ENCODE results near the gene QRICH1. TPM values are rescaled to one million over a fixed set of nuclear protein-coding genes. Genes with fewer than 3 reads are reported as not detected.
A peak's percentile ranks its signal among the peaks of the same experiment; 100 is the strongest.

QRICH1 gene
- total RNA-seq, 2 experiments from 2014 or later: 210 to 255 TPM

DNA sequence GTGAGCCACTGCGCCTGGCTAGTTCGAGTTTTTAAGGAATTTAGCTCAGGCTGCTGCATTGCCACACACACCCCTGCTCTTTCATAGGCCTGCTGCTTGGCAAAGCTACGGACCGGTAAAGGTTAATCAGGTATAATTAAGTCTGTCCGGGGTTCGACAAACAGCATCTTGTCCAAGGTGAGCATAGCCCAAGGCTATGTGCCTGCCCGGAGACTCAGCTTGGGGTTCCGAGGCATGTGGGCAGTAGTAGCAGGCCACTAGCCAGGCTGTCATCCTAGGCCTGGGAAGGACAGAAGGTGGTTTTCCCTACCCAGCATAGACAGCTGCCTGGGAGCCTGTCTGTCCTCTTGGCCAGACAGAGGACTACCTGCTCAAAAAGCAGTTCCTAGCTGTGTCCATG is 97.2 kb downstream of the QRICH1 start:
- Histone ChIP-seq H3K36me3 (ENCODE audit: insufficient read depth, low read length) (peaks cover 11% of the 10 kb centered on the region), H3K4me1 (ENCODE audit: insufficient read depth, low read length) (peaks cover 15% of the 10 kb centered on the region), H3K9me3 (ENCODE audit: control insufficient read depth in 1 of 2, insufficient read depth in 1 of 2, low read length in 2 of 2) (no peaks in the 10 kb centered on the region), H3K27me3 (ENCODE audit: control insufficient read depth in 1 of 2, insufficient read depth in 2 of 2, low read length in 2 of 2) (no peaks in the 10 kb centered on the region), H3K4me3 (ENCODE audit: low read length) (no peak overlapping the region), H3K27ac (ENCODE audit: low read depth in 1 of 2, low read length in 2 of 2) (no peak overlapping the region)
- Mint-ChIP-seq H3K36me3 (ENCODE audit: low read depth) (peaks cover 17% of the 10 kb centered on the region), H3K27me3 (no peaks in the 10 kb centered on the region), H3K4me3 (no peak overlapping the region), H3K27ac (no peak overlapping the region), H3K9me3 (no peaks in the 10 kb centered on the region), H3K4me1 (ENCODE audit: low read depth) (peaks cover 14% of the 10 kb centered on the region)
- ATAC-seq (ENCODE audit: poor library complexity): no peak
- no peak for DNase-seq
- TF ChIP-seq, protein P1, sequence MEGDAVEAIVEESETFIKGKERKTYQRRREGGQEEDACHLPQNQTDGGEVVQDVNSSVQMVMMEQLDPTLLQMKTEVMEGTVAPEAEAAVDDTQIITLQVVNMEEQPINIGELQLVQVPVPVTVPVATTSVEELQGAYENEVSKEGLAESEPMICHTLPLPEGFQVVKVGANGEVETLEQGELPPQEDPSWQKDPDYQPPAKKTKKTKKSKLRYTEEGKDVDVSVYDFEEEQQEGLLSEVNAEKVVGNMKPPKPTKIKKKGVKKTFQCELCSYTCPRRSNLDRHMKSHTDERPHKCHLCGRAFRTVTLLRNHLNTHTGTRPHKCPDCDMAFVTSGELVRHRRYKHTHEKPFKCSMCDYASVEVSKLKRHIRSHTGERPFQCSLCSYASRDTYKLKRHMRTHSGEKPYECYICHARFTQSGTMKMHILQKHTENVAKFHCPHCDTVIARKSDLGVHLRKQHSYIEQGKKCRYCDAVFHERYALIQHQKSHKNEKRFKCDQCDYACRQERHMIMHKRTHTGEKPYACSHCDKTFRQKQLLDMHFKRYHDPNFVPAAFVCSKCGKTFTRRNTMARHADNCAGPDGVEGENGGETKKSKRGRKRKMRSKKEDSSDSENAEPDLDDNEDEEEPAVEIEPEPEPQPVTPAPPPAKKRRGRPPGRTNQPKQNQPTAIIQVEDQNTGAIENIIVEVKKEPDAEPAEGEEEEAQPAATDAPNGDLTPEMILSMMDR (IDR thresholded peaks at IDR 0.05): no peak
- POLR2A ChIA-PET: interaction anchor here (0.8 kb wide), 1 partner anchor 11 kb away, joined by 3 read pairs; the partner anchor contains the start of gene WDR6
- intact Hi-C loops (cut with DNase I, micrococcal nuclease): no loop called here
- CTCF ChIA-PET: interaction anchor here (0.9 kb wide), 1 partner anchor 9 kb away, joined by 3 read pairs; no protein-coding TSS in a partner anchor

DNA sequence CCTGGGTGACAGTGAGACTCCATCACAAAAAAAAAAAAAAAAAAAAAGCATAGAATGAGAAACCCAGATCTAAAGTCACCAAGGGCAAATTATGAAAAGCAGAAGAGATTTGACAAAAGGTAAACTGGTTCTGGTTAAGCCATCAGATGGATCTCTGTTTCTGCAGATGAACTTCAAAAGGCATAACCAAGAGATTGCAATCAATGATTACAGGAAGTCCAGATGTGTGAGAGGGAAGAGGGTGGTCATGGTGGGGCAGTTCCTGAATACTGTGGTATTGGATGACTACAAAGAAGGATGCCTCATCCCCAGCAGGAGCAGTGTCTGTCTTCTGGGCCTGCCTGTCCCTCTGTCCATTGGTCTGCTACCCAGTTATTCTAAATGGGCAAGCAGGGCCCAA is 100.0 kb downstream of the QRICH1 start:
- ChIA-PET POLR2A (interaction anchor here (2.6 kb wide), 1 partner anchor 14 kb away, joined by 13 read pairs; the partner anchor contains the start of gene WDR6), CTCF (no interaction called here)
- no peak overlapping the region for H3K27ac ChIP-seq (ENCODE audit: low read depth in 1 of 2, low read length in 2 of 2)
- H3K4me3 ChIP-seq (ENCODE audit: low read length): no peak overlapping the region
- Mint-ChIP-seq H3K27ac (no peak overlapping the region), H3K9me3 (no peaks in the 10 kb centered on the region), H3K27me3 (no peaks in the 10 kb centered on the region), H3K36me3 (ENCODE audit: low read depth) (peaks cover 24% of the 10 kb centered on the region), H3K4me1 (ENCODE audit: low read depth) (peaks cover 33% of the 10 kb centered on the region), H3K4me3 (no peak overlapping the region)
- no peaks in the 10 kb centered on the region for H3K9me3 ChIP-seq (ENCODE audit: control insufficient read depth in 1 of 2, insufficient read depth in 1 of 2, low read length in 2 of 2)
- H3K36me3 ChIP-seq (ENCODE audit: insufficient read depth, low read length): peaks cover 11% of the 10 kb centered on the region
- no peak for ATAC-seq (ENCODE audit: poor library complexity)
- H3K27me3 ChIP-seq (ENCODE audit: control insufficient read depth in 1 of 2, insufficient read depth in 2 of 2, low read length in 2 of 2): no peaks in the 10 kb centered on the region
- intact Hi-C loops (cut with DNase I, micrococcal nuclease): no loop called here
- no peak for DNase-seq
- peaks cover 37% of the 10 kb centered on the region for H3K4me1 ChIP-seq (ENCODE audit: insufficient read depth, low read length)
- TF ChIP-seq, protein P1 (IDR thresholded peaks at IDR 0.05): no peak

DNA sequence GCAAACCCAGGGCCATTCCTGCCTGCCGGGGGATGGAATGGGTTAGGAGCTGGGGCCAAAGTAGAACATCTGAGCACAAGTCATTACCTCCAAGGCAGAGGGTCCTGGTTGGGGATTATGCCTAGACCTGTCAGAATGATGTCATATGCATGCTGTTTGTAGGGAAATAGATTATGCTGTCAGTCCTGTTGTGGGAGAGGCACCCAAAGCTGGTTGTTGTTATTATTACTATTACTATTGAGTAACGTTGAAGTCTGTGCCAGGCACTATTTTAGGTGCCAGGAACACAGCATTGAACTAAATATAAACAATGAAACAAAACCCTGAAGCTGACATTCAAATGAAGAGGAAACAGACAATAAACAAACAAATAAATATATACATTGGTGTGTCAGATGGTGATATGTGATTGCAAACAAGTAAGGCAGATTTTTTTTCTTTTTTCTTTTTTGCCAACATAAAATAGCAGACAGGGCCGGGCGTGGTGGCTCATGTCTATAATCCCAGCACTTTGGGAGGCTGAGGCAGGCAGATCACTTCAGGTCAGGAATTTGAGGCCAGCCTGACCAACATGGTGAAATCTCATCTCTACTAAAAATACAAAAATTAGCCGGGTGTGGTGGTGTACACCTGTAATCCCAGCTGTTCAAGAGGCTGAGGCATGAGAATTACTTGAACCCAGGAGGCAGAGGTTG is 101.9 kb downstream of the QRICH1 start:
- Histone ChIP-seq H3K27me3 (ENCODE audit: control insufficient read depth in 1 of 2, insufficient read depth in 2 of 2, low read length in 2 of 2) (no peaks in the 10 kb centered on the region), H3K4me3 (ENCODE audit: low read length) (peak overlapping the region; percentile 81), H3K36me3 (ENCODE audit: insufficient read depth, low read length) (peaks cover 11% of the 10 kb centered on the region), H3K27ac (ENCODE audit: low read depth in 1 of 2, low read length in 2 of 2) (peak overlapping the region; percentile 52 to 71), H3K4me1 (ENCODE audit: insufficient read depth, low read length) (peaks cover 48% of the 10 kb centered on the region), H3K9me3 (ENCODE audit: control insufficient read depth in 1 of 2, insufficient read depth in 1 of 2, low read length in 2 of 2) (no peaks in the 10 kb centered on the region)
- Mint-ChIP-seq H3K27ac (peak overlapping the region; percentile 94), H3K9me3 (no peaks in the 10 kb centered on the region), H3K4me3 (peak overlapping the region; percentile 85), H3K4me1 (ENCODE audit: low read depth) (peaks cover 40% of the 10 kb centered on the region), H3K27me3 (no peaks in the 10 kb centered on the region), H3K36me3 (ENCODE audit: low read depth) (peaks cover 29% of the 10 kb centered on the region)
- ATAC-seq (ENCODE audit: poor library complexity): no peak
- intact Hi-C loops (cut with DNase I, micrococcal nuclease): loop anchor here in 1 of 2 experiments (2.0 kb wide), 1 partner anchor 15 kb away; the partner anchor contains the start of gene WDR6
- DNase-seq: no peak
- POLR2A ChIA-PET: interaction anchor here (1.0 to 7.2 kb wide), 7 partner anchors 16 to 348 kb away, joined by 3 to 146 read pairs (median 43); partner anchors contain the start of genes DALRD3, IMPDH2, NDUFAF3 and QRICH1
- TF ChIP-seq, protein P1 (IDR thresholded peaks at IDR 0.05): no peak
- CTCF ChIA-PET: interaction anchor here (2.3 to 6.6 kb wide), 2 partner anchors 15 to 30 kb away, joined by 14 to 100 read pairs; partner anchors contain the start of genes NDUFAF3 and WDR6
